Measurements from ENCODE around the gene LRRC61. TPM values are rescaled to one million over a fixed set of nuclear protein-coding genes. Genes with fewer than 3 reads are reported as not detected.

LRRC61 gene
- total RNA-seq, 2 donors from 2014 or later: 11.4 to 15.1 TPM

GRCh38 chr7:150333659-150334058, 10.5 kb downstream of the LRRC61 start:
- H3K4me3 ChIP-seq: no peak overlapping the region
- TF ChIP-seq, protein P1, sequence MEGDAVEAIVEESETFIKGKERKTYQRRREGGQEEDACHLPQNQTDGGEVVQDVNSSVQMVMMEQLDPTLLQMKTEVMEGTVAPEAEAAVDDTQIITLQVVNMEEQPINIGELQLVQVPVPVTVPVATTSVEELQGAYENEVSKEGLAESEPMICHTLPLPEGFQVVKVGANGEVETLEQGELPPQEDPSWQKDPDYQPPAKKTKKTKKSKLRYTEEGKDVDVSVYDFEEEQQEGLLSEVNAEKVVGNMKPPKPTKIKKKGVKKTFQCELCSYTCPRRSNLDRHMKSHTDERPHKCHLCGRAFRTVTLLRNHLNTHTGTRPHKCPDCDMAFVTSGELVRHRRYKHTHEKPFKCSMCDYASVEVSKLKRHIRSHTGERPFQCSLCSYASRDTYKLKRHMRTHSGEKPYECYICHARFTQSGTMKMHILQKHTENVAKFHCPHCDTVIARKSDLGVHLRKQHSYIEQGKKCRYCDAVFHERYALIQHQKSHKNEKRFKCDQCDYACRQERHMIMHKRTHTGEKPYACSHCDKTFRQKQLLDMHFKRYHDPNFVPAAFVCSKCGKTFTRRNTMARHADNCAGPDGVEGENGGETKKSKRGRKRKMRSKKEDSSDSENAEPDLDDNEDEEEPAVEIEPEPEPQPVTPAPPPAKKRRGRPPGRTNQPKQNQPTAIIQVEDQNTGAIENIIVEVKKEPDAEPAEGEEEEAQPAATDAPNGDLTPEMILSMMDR (IDR thresholded peaks at IDR 0.05): no peak
- intact Hi-C loops (cut with DNase I): no loop called here
- no peaks in the 10 kb centered on the region for H3K36me3 ChIP-seq
- H3K4me1 ChIP-seq: peaks cover 10% of the 10 kb centered on the region
- no peak for DNase-seq
- no peak overlapping the region for H3K27ac ChIP-seq
- H3K27me3 ChIP-seq: no peaks in the 10 kb centered on the region
- H3K9me3 ChIP-seq: no peaks in the 10 kb centered on the region
- no peak overlapping the region for H3K9ac ChIP-seq (ENCODE audit: low read depth in 2 of 2, low read length in 2 of 2)

DNA sequence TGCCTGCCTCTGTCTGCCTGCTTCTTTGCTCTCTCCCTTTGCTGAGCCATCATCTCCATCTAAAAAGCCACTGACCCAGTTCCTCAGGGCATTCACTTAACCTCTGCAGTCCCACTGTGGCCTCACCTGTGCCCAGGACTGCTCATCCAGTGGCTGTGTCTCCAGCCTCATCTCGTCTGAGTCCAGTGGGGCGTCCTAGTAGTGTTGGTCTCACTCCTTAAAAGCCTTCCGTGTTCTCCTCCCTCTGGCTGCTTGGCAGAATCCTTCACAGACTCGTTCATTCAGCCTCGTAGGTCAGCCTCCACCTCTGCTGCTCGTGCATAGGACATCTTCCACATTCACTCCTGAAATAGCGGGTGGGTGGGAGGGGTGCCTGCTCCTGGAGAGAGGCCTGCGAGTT, 11.0 kb downstream of the LRRC61 start:
- DNase-seq: no peak
- H3K27ac ChIP-seq: no peak overlapping the region
- H3K4me1 ChIP-seq: peaks cover 10% of the 10 kb centered on the region

GRCh38 chr7:150335108-150335773, 12.1 kb downstream of the LRRC61 start:
- DNase-seq: no peak
- Histone ChIP-seq H3K9ac (ENCODE audit: low read depth in 2 of 2, low read length in 2 of 2) (peak overlapping the region in 1 of 2 donors; percentile 34), H3K27me3 (no peaks in the 10 kb centered on the region), H3K4me1 (peaks cover 16% of the 10 kb centered on the region), H3K36me3 (no peaks in the 10 kb centered on the region), H3K27ac (no peak overlapping the region), H3K4me3 (no peak overlapping the region), H3K9me3 (no peaks in the 10 kb centered on the region)
- intact Hi-C loops (cut with DNase I): no loop called here
- TF ChIP-seq, protein P1 (IDR thresholded peaks at IDR 0.05): no peak

More for the DNA sequence above, 11.0 kb downstream of the LRRC61 start:
- H3K36me3 ChIP-seq: no peaks in the 10 kb centered on the region
- TF ChIP-seq, protein P1 (IDR thresholded peaks at IDR 0.05): no peak
- intact Hi-C loops (cut with DNase I): no loop called here
- no peaks in the 10 kb centered on the region for H3K27me3 ChIP-seq
- H3K4me3 ChIP-seq: no peak overlapping the region
- H3K9ac ChIP-seq (ENCODE audit: low read depth in 2 of 2, low read length in 2 of 2): no peak overlapping the region
- H3K9me3 ChIP-seq: no peaks in the 10 kb centered on the region

DNA sequence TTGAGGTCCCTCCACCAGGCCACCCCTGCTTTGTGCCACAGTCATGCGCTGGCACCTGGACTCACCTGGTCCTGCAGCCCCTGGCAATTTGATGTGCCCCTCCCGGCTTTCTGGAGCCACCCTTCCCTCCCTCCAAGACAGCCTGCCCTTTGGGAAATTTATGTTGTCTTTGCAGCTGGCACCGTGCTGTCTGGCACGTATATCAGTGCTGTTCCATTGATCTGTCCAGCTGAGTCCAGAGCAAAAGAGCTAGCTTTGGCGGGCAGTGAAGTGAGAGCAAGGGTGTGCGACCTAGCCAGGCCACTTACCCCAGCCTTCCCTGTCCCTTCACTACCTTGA, 12.6 kb downstream of the LRRC61 start:
- Histone ChIP-seq H3K27me3 (no peaks in the 10 kb centered on the region), H3K36me3 (no peaks in the 10 kb centered on the region), H3K9me3 (no peaks in the 10 kb centered on the region), H3K4me1 (peaks cover 16% of the 10 kb centered on the region), H3K9ac (ENCODE audit: low read depth in 2 of 2, low read length in 2 of 2) (peak overlapping the region in 1 of 2 donors; percentile 34), H3K27ac (no peak overlapping the region), H3K4me3 (no peak overlapping the region)
- DNase-seq: no peak
- intact Hi-C loops (cut with DNase I): no loop called here
- TF ChIP-seq, protein P1 (IDR thresholded peaks at IDR 0.05): no peak

DNA sequence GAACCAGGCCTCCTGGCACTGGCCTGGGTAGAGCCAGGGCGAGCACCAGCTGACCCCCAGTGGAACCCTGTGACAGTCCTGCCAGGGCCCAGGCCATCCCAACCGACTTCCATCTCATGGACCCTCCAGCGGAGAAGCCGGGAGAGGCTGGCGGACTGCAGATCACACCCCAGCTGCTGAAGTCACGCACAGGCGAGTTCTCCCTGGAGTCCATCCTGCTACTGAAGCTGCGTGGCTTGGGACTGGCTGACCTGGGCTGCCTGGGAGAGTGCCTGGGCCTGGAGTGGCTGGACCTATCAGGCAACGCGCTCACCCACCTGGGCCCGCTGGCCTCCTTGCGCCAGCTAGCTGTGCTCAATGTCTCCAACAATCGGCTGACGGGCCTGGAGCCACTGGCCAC, 13.6 kb downstream of the LRRC61 start:
- Histone ChIP-seq H3K27ac (no peak overlapping the region), H3K4me1 (peaks cover 19% of the 10 kb centered on the region), H3K9ac (ENCODE audit: low read depth in 2 of 2, low read length in 2 of 2) (no peak overlapping the region), H3K4me3 (no peak overlapping the region), H3K9me3 (no peaks in the 10 kb centered on the region), H3K27me3 (no peaks in the 10 kb centered on the region), H3K36me3 (no peaks in the 10 kb centered on the region)
- intact Hi-C loops (cut with DNase I): no loop called here
- no peak for DNase-seq
- TF ChIP-seq, protein P1 (IDR thresholded peaks at IDR 0.05): no peak

Measured in colonic mucosa (tissue), 4 donors.